Breast epithelium (tissue), 4 donors: ENCODE data around the gene NYNRIN. TPM values are rescaled to one million over a fixed set of nuclear protein-coding genes. Genes with fewer than 3 reads are reported as not detected.

Experiments used
- DNase-seq, 2 donors: peaks; one replicate each; pipeline ENCODE4 v3.0.0-alpha.2; 2019; ENCODE audit warnings: low spot score in 2 of 2
- H3K27ac ChIP-seq, 2 donors: fragments of 200-600 bp; sonication (generic) in 1 of 2; one replicate each; pipeline ENCODE4 v1.5.1; 2016 to 2019; ENCODE audit warnings: mild to moderate bottlenecking in 1 of 2
- H3K27me3 ChIP-seq, 2 donors: fragments of 200-600 bp; sonication (generic) in 1 of 2; one replicate each; pipeline versions ENCODE4 v1.5.1 to v1.6.0; 2017 to 2019; ENCODE audit warnings: control low read depth in 1 of 2, mild to moderate bottlenecking in 1 of 2
- H3K36me3 ChIP-seq: fragments of 200-600 bp; one replicate; pipeline ENCODE4 v1.5.1; 2019
- H3K4me1 ChIP-seq, 2 donors: fragments of 200-600 bp; sonication (generic); one replicate each; pipeline ENCODE4 v1.5.1; 2016 to 2019; ENCODE audit warnings: control low read depth in 1 of 2
- H3K4me3 ChIP-seq, 3 donors: fragments of 200-600 bp; sonication (generic); 1 replicate in 2 of 3; 2 replicates in 1 of 3; pipeline ENCODE4 v1.5.1; 2016 to 2019; ENCODE audit warnings: mild to moderate bottlenecking in 3 of 3, moderate library complexity in 2 of 3
- H3K9me3 ChIP-seq, 2 donors: fragments of 200-600 bp; sonication (generic) in 1 of 2; one replicate each; pipeline ENCODE4 v1.5.1; 2016 to 2019; ENCODE audit warnings: control low read depth in 1 of 2
- CTCF ChIP-seq, 3 donors: fragments of 450-650 bp; IDR thresholded peaks; one replicate each; pipeline ENCODE4 v1.5.1; 2016 to 2017; ENCODE audit warnings: antibody characterized with exemption in 3 of 3, mild to moderate bottlenecking in 3 of 3, moderate library complexity in 3 of 3
- POLR2A ChIP-seq: fragments of 450-650 bp; IDR thresholded peaks from one replicate; pipeline ENCODE4 v1.6.1; 2016; ENCODE audit warnings: antibody characterized with exemption, mild to moderate bottlenecking, moderate library complexity
- POLR2AphosphoS5 ChIP-seq, 3 donors: sonication (generic); formaldehyde crosslinking; IDR thresholded peaks; one replicate each; pipeline ENCODE4 v1.6.1; 2017; ENCODE audit warnings: antibody characterized with exemption in 3 of 3
- intact Hi-C: fragments of 100-400 bp; cut with DNase I; formaldehyde crosslinking; loops from one replicate; pipeline ENCODE4 v1.15.1; 2023; ENCODE audit warnings: low total_unique reads
- total RNA-seq, 3 donors: library from RNA; depleted of rRNA; stranded (reverse); fragments of >200 nt; gene quantifications; one replicate each; pipeline ENCODE4 v1.1.0, GENCODE V29; 2016

The NYNRIN gene
- total RNA-seq, 3 donors from 2014 or later: 6.4 to 8.2 (median 7.7) TPM

GRCh38 chr14:24439830-24440605, 41.2 kb downstream of the NYNRIN start:
- Histone ChIP-seq H3K4me3 (no peak overlapping the region), H3K9me3 (no peaks in the 10 kb centered on the region), H3K4me1 (peaks cover 0 to 17% of the 10 kb centered on the region in 2 donors), H3K27me3 (no peaks in the 10 kb centered on the region), H3K36me3 (no peaks in the 10 kb centered on the region), H3K27ac (peak overlapping the region; percentile 41 to 100)
- intact Hi-C loops: no loop called here
- no peak for TF ChIP-seq POLR2AphosphoS5 (IDR thresholded peaks at IDR 0.05)
- TF ChIP-seq CTCF (IDR thresholded peaks at IDR 0.05): no peak
- no peak for TF ChIP-seq POLR2A
- no peak for DNase-seq

DNA sequence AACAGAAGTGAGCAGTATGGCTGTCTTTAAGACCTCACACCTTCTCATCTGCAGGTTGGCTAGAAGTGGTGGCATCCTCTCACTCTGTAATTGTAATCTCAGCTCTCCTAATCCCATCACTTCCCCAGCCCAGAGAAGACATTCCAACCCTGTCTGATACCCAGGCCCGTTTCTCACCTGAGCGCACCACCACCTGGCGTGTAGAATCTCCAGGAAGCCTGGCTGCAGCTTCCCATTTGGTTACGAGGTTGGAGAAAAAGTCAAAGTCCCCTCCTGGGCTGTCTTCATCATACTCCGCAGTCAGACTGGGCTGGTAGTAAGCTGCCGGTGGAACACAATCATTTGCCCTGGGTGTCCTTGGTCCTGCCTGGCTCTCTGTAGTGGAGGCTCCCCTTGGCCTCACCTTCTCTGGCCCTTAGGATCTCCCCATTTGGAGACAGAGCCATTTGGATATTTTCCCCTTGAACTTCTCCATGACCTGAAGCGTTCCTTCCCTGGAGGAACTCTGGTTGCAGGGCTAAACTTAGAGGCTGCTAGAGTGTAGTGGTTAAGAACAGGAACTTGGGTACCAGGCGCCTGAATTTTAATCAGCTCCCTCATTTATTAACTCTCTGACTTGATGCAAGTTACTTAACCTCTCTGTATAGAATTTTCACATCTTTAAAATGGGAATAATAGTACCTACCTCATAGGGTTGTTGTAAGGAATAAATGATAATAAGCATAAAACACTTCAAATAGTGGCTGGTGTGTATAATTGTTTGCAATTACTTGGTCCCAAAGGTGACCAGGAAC, 42.0 kb downstream of the NYNRIN start:
- Histone ChIP-seq H3K9me3 (no peaks in the 10 kb centered on the region), H3K27ac (peak overlapping the region; percentile 99 to 100), H3K4me1 (peaks cover 0 to 17% of the 10 kb centered on the region in 2 donors), H3K4me3 (no peak overlapping the region), H3K27me3 (no peaks in the 10 kb centered on the region), H3K36me3 (no peaks in the 10 kb centered on the region)
- DNase-seq: no peak
- intact Hi-C loops: no loop called here
- TF ChIP-seq POLR2AphosphoS5 (IDR thresholded peaks at IDR 0.05) (no peak), CTCF (IDR thresholded peaks at IDR 0.05) (no peak), POLR2A (no peak)

DNA sequence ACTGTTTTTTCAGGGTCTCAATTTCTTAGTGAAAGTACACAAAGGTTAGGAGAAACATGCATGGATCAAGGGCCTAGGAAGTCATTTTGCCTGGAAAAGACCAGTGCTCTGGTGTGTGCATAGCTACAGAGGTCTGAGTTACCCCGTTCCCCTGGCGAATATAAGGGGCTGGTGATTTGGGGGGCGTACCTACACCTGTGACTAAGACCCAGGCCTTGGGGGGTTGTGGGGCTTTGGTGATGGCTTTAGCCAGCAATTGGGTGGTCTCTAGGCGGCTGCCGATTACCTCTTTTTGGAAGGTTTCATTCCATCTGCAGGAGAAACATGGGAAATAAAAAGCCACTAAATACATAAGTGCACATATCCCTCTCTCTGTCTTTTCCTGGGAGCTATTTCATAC, 42.7 kb downstream of the NYNRIN start:
- Histone ChIP-seq H3K4me1 (peaks cover 0 to 17% of the 10 kb centered on the region in 2 donors), H3K9me3 (no peaks in the 10 kb centered on the region), H3K27ac (peak overlapping the region; percentile 99 to 100), H3K27me3 (no peaks in the 10 kb centered on the region), H3K36me3 (no peaks in the 10 kb centered on the region), H3K4me3 (peak overlapping the region; percentile 59 to 82 (median 75))
- TF ChIP-seq CTCF (IDR thresholded peaks at IDR 0.05) (no peak), POLR2A (no peak), POLR2AphosphoS5 (IDR thresholded peaks at IDR 0.05) (no peak)
- no peak for DNase-seq
- intact Hi-C loops: no loop called here

DNA sequence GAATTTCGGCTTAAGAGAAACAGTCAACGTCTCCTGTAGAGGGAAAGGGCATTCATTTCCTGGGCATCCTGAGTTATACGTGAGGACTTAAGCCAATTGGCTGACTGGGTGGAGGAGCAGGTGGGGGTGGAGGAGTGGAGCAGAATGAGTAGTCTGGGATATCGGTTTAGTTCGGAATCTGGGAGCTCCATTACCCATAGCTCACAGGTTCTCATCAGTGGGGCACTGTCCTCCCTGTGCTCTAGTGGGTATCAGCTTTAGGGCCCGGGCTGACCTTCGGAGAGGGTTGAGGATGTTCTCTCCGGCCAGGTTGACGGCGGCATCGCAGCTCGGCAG, 43.1 kb downstream of the NYNRIN start:
- no peak for DNase-seq
- H3K4me3 ChIP-seq: peak overlapping the region; percentile 59 to 82 (median 75)
- intact Hi-C loops: no loop called here
- peak overlapping the region; percentile 99 to 100 for H3K27ac ChIP-seq
- H3K36me3 ChIP-seq: no peaks in the 10 kb centered on the region
- H3K9me3 ChIP-seq: no peaks in the 10 kb centered on the region
- peaks cover 0 to 17% of the 10 kb centered on the region in 2 donors for H3K4me1 ChIP-seq
- TF ChIP-seq POLR2AphosphoS5 (IDR thresholded peaks at IDR 0.05) (no peak), CTCF (IDR thresholded peaks at IDR 0.05) (no peak)
- H3K27me3 ChIP-seq: no peaks in the 10 kb centered on the region
